Nephron (organoid): ENCODE measurements around the gene RNF151.

ENCODE experiments used
- H3K27ac Mint-ChIP-seq, 3 experiments: 2 replicates each; pipeline ENCODE4 v1.8.0; 2020; ENCODE audit warnings: mixed read lengths in 3 of 3, mild to moderate bottlenecking in 2 of 3, moderate library complexity in 1 of 3
- H3K27me3 Mint-ChIP-seq: 2 replicates; pipeline ENCODE4 v1.8.0; 2021; ENCODE audit warnings: low read depth, mild to moderate bottlenecking, moderate library complexity, mixed read lengths
- H3K36me3 Mint-ChIP-seq: 2 replicates; pipeline ENCODE4 v1.8.0; 2020; ENCODE audit warnings: low read depth, mixed read lengths
- H3K4me1 Mint-ChIP-seq: 2 replicates; pipeline ENCODE4 v1.8.0; 2020; ENCODE audit warnings: mixed read lengths
- H3K4me3 Mint-ChIP-seq, 3 experiments: 2 replicates each; pipeline ENCODE4 v1.8.0; 2020; ENCODE audit warnings: mild to moderate bottlenecking in 3 of 3, mixed read lengths in 3 of 3, moderate library complexity in 2 of 3
- H3K9me3 Mint-ChIP-seq: 2 replicates; pipeline ENCODE4 v1.8.0; 2020; ENCODE audit warnings: mixed read lengths
- CTCF ChIP-seq, 3 experiments: fragments of 200-600 bp; sonication (generic); IDR thresholded peaks; one replicate each; pipeline ENCODE4 v1.5.0; 2021; ENCODE audit warnings: antibody characterized with exemption in 3 of 3; ENCODE audit not compliant: unreplicated experiment in 3 of 3

RNF151 gene

GRCh38 chr16:1963806-1964505, 2.7 kb upstream of the RNF151 start:
- peak overlapping the region; percentile 96 to 99 (median 96) for H3K4me3 Mint-ChIP-seq

GRCh38 chr16:1964506-1965395, 1.9 kb upstream of the RNF151 start, which contains the start of gene RPS2:
RPS2 (minus strand) TSS chr16:1964826; CDS start chr16:1964625, 201 bp downstream.
- peak in 1 of 3 experiments; percentile 3 for TF ChIP-seq CTCF (IDR thresholded peaks at IDR 0.05; ENCODE audit: unreplicated experiment in 3 of 3)
- peak within 1 kb of the TSS; percentile 75 to 96 (median 95) for H3K27ac Mint-ChIP-seq
- H3K27me3 Mint-ChIP-seq, result peaks cover 6% of the 10 kb centered on the region
- peak within 1 kb of the TSS; percentile 96 to 99 (median 96) for H3K4me3 Mint-ChIP-seq
- peaks cover 27% of the 10 kb centered on the region for H3K4me1 Mint-ChIP-seq
- no peaks in the 10 kb centered on the region for H3K9me3 Mint-ChIP-seq
- peaks cover 30% of the 10 kb centered on the region for H3K36me3 Mint-ChIP-seq

More at GRCh38 chr16:1963806-1964505, 2.7 kb upstream of the RNF151 start:
- peak in 1 of 3 experiments; percentile 19 for TF ChIP-seq CTCF (IDR thresholded peaks at IDR 0.05; ENCODE audit: unreplicated experiment in 3 of 3)
- Mint-ChIP-seq H3K27me3 (peaks cover 6% of the 10 kb centered on the region), H3K9me3 (no peaks in the 10 kb centered on the region), H3K27ac (peak overlapping the region; percentile 75 to 90 (median 90)), H3K36me3 (peaks cover 30% of the 10 kb centered on the region), H3K4me1 (peaks cover 27% of the 10 kb centered on the region)

GRCh38 chr16:1965396-1966001, 1.2 kb upstream of the RNF151 start:
- Mint-ChIP-seq H3K4me1 (peaks cover 23% of the 10 kb centered on the region), H3K27ac (peak overlapping the region; percentile 75 to 96 (median 95)), H3K27me3 (peaks cover 6% of the 10 kb centered on the region), H3K36me3 (peaks cover 30% of the 10 kb centered on the region), H3K9me3 (no peaks in the 10 kb centered on the region), H3K4me3 (peak overlapping the region; percentile 95 to 99 (median 96))
- no peak for TF ChIP-seq CTCF (IDR thresholded peaks at IDR 0.05; ENCODE audit: unreplicated experiment in 3 of 3)

GRCh38 chr16:1968146-1968953, 1.7 kb downstream of the RNF151 start:
- peaks cover 4% of the 10 kb centered on the region for H3K27me3 Mint-ChIP-seq
- TF ChIP-seq CTCF (IDR thresholded peaks at IDR 0.05; ENCODE audit: unreplicated experiment in 3 of 3), result no peak
- peaks cover 23% of the 10 kb centered on the region for H3K4me1 Mint-ChIP-seq
- no peak overlapping the region for H3K27ac Mint-ChIP-seq
- H3K9me3 Mint-ChIP-seq, result no peaks in the 10 kb centered on the region
- H3K36me3 Mint-ChIP-seq, result peaks cover 9% of the 10 kb centered on the region
- peak overlapping the region; percentile 23 to 78 (median 70) for H3K4me3 Mint-ChIP-seq

GRCh38 chr16:1971796-1972489, 5.3 kb downstream of the RNF151 start, which contains the start of gene TBL3:
TBL3 (plus strand) TSS chr16:1972053; CDS start chr16:1972165, 112 bp downstream.
- H3K27me3 Mint-ChIP-seq, result peaks cover 4% of the 10 kb centered on the region
- peak within 1 kb of the TSS; percentile 92 to 99 (median 95) for H3K27ac Mint-ChIP-seq
- no peaks in the 10 kb centered on the region for H3K9me3 Mint-ChIP-seq
- TF ChIP-seq CTCF (IDR thresholded peaks at IDR 0.05; ENCODE audit: unreplicated experiment in 3 of 3), result no peak
- H3K4me3 Mint-ChIP-seq, result peak within 1 kb of the TSS; percentile 95 to 97 (median 96)
- H3K4me1 Mint-ChIP-seq, result peaks cover 14% of the 10 kb centered on the region
- no peaks in the 10 kb centered on the region for H3K36me3 Mint-ChIP-seq
